Stimulated activated CD4-positive, alpha-beta T cell treated with anti-CD3 and anti-CD28 coated beads, Interleukin-12 subunit alpha, Interleukin-12 subunit beta, amount 100 ng/mL, for 24 hours (primary cell): ENCODE measurements around the gene BCAP29.

Source experiments
- DNase-seq, 2 experiments: peaks; one replicate each; pipeline ENCODE4 v3.0.0-alpha.2; 2020; ENCODE audit warnings: low read depth in 2 of 2

Gene BCAP29

DNA sequence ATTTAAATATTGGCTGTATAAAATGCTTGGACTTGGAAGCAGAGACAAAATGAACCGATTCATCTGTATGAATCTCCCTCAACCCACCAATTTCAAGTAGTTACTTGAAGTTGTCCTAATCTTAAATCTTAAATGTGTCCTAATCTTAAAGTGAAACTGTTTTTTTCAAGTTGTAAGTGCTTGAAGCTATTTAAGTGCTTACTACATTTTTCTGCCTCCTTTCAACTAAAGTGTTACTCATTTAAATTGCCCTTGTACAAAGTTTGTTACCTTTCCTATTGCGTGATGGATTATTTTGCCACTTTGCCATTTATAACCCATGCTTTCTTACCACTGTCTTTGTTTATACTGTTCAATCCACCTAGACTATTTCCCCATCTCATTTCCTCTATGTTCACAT lies 2.8 kb downstream of the BCAP29 start:
- DNase-seq = no peak

GRCh38 chr7:107584716-107585115 lies 4.7 kb downstream of the BCAP29 start:
- DNase-seq = no peak

GRCh38 chr7:107588529-107589130 lies 8.6 kb downstream of the BCAP29 start:
- no peak for DNase-seq

GRCh38 chr7:107591421-107591820 lies 11.4 kb downstream of the BCAP29 start:
- no peak for DNase-seq

DNA sequence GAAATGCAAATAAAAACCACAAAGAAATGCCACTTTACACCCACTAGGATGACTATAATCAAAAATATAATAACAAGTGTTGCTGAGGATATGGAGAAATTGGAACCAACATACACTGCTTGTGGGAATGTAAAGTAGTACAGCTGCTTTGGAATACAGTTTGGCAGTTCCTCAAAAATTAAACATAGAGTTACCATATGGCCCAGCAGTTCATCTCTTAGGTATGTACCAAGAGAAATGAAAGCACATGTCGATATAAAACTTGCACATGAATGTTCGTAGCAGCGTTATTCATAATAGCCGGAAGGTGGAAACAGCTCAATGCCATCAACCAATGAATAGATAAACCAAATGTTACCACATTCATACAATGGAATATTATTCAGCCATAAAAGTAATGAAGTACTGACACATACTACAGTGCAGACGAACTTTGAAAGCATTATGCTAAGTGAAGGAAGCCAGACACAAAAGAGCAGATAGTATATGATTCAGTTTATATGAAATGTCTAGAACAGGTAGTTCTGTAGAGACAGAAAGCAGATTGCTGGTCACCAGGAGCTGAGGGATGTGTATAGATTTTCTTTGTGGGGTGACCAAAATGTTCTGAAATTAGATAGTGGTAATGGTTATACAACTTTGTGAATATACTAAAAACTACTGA lies 12.4 kb downstream of the BCAP29 start:
- DNase-seq = no peak

DNA sequence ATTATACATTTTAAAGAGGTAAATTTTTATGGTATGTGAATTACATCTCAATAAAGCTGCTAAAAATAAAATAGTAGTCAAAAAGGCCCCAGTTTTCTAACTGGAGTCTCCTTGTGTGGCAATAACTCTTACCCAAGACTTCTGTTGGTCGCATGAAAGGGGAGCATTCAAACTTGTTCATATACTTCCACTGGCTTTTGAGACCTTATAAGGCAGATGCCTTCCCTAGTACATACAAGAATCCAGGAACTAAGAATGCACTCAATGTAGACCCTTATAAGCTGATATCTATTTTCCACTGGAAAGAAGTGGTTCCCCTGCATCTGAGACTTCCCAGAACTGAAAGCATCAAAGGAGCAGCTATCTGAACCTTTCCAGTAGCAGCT lies 13.0 kb downstream of the BCAP29 start:
- DNase-seq = no peak

DNA sequence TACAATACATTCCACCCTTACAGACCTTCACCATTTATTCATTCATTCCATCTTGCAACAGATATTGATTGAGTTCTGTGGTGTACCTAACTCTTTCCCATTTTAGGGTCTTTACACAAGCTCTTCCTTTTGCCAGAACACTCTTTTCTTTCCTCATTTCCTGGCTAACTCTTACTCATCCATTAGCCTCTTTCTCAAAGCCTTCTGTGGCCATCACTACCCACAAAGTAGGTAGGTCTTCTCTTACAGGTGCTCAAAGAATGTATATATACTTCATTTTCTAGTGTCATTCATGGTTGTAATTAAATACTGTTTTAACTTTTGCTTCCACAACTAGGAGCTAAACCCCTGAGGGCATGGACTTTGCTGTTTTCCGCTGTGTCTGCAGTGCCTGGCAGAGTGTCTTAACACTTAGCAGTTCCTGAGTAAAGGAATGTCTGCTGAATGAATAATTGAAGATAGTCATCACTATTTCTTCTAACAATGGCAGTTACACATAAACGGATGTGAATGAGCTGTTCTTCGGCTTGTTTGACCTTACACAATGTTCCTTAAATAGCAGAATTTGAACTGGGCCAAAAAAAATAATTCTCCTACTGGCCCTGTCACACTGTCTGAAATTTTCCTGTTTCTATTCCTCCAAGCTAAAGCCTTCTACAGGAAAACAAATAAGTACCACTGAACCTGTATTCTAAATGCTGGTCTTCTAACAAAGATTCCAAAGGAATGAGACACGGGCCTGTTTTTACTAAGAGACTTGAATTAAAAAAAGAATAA lies 15.1 kb downstream of the BCAP29 start:
- no peak for DNase-seq

GRCh38 chr7:107596881-107597581 lies 17.0 kb downstream of the BCAP29 start:
- no peak for DNase-seq

DNA sequence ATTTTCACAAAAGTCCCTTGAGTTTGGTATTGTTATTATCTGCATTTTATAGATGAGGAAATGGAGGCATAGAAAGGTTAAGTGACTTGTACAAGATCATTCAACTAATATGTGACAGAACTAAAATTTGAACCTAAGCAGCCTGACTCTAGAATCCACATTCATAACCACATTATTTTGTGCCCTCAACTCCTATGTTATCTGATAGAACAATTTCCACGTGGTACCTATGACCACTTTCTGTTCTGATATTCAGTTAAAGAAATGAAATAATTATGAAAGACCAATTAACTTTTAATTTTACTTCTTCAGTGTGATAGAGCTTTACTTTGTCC lies 17.5 kb downstream of the BCAP29 start:
- no peak for DNase-seq

- no peak for DNase-seq
Measured at GRCh38 chr7:107597953-107598352, 17.9 kb downstream of the BCAP29 start.

DNA sequence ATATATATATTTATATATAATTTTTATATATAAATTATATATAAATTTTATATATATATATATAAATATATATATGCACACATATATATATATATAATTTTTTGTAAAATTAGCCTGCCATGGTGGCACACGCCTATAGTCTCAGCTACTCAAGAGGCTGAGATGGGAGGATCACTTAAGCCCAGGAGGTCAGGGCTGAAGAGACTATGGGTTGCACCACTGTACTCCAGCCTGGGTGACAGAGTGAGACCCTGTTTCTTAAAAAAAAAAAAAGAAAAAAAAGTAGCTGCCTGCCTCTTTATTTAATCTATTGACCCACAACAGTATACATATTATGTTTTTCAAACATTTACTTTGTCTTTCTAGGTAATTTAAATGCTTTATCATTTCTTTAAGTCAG lies 19.2 kb downstream of the BCAP29 start:
- no peak for DNase-seq

GRCh38 chr7:107600816-107601215 lies 20.8 kb downstream of the BCAP29 start:
- DNase-seq = no peak

DNA sequence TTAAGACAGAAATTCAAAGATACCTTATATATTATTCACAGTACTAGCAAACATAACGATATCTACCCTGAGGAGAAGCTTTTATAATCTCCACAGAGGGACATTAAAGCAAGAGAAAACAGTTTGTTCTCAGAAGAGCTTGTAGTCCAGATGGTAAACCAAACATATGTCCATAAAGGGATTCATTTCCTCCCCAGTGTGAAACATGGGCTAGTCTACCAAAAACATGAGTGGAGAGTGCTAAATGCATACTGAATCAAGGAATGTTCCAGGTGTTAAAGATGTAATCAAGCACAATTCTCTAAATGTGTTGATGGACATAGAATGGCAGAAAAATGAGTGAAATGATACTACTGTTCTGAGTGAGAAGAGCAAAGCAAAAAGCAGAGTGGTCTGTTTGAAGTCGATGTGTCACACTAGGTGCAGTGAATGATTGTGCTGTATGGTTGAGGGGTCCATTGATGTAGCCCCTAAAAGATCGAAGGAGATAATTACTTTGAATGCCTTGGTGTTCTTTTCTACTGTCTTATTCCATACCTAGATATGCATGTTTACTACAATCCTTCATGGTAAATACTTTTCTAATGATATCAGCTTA lies 25.3 kb downstream of the BCAP29 start:
- DNase-seq = no peak

- DNase-seq = no peak
Measured at GRCh38 chr7:107606303-107606702, 26.3 kb downstream of the BCAP29 start.

DNA sequence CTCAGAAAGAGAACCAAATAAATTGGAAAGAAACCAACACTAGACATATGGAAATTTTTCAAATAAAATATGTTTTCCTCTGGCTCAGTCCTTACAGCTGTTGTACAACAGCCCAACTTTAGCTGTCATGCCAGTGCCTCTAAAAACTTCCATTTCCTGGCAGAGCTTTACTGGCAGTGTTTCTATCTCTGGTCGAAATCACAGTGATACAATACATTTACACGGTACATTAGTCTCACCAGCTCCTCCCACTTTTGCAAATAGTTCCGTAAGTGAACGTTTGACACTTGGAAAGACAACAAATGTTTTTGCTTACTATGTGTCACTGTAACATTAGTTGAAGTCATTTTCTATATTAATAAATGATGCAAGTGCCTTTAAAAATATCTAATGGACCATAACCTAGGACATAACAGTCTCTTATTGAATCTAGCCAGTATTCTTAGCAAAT lies 29.8 kb downstream of the BCAP29 start:
- no peak for DNase-seq

GRCh38 chr7:107610323-107610722 lies 30.3 kb downstream of the BCAP29 start:
- no peak for DNase-seq

DNA sequence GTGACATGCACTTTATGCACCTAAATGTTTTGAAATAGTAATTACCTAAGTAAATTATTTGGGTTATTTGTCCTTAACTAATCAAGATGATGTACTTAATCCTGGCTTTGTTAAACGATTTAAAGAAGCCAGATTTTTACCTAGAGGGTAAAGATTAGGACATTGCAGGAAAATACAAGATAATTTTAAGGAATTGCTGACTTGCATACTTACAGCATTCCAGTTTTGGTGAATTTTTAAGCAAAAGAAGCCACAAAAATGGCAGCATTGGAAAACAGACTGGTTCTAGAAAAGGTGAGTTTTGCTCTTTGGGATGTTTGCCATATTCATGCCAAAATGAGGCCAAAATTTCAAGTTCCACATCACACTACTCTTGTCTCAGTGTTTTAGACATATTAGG lies 33.4 kb downstream of the BCAP29 start:
- no peak for DNase-seq

GRCh38 chr7:107613948-107614347 lies 33.9 kb downstream of the BCAP29 start:
- DNase-seq = no peak

GRCh38 chr7:107614425-107614824 lies 34.4 kb downstream of the BCAP29 start:
- no peak for DNase-seq

GRCh38 chr7:107615910-107616680 lies 36.0 kb downstream of the BCAP29 start:
- DNase-seq = no peak

DNA sequence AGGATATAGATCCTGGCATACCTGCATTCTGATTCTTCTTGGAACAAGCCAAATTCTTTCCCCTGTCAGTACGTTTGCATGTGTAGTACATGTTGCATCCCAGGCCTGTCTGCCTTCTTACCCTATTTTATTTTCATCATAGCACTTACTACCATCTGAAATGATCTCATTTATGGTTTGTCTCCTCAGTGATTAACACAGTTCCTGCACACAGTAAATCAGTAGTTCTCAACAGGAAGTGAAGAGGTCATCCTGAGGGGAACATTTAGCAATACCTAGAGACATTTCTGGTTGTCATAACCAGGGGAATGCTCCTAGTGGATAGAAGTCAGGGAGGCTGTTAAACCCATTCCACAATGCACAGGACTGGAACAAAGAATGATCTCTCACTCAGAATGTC lies 42.4 kb downstream of the BCAP29 start:
- no peak for DNase-seq
